ENCODE measurements around the gene UBAC2.
A peak's percentile ranks its signal among the peaks of the same experiment; 100 is the strongest.

UBAC2 gene

DNA sequence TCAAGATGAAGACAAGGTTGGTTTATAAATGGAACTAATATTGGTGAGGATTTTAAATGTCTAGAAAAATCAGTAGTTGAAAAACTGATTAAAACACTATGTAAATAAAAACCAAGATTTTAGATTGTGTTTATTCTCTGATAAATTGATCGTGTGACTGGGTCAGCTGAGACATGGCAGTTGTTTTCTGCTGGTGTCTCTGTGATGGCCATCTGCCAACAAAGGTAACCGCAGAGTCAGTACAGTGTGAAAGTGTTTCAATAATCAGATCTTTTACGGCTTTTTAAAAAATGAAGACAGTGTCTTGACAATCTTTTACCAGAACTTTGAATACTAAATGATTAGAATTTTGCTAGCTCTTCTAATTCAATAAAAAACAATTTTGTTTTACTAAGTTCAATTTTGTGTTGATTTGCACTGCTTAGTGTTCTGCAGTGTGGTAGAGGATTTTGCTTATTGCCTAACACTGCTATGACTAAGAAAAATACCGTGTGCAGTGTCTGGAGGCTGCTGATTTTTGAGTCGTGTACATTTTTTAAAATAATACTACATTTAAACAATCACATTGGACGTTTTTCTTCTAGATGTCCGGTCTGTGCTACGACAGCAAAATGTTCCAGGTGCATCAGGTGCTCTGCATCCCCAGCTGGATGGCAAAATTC, 139.2 kb downstream of the UBAC2 start:
- H3K4me3 ChIP-seq (ENCODE audit: low read depth, low read length): no peak overlapping the region
- TF ChIP-seq, protein P1, sequence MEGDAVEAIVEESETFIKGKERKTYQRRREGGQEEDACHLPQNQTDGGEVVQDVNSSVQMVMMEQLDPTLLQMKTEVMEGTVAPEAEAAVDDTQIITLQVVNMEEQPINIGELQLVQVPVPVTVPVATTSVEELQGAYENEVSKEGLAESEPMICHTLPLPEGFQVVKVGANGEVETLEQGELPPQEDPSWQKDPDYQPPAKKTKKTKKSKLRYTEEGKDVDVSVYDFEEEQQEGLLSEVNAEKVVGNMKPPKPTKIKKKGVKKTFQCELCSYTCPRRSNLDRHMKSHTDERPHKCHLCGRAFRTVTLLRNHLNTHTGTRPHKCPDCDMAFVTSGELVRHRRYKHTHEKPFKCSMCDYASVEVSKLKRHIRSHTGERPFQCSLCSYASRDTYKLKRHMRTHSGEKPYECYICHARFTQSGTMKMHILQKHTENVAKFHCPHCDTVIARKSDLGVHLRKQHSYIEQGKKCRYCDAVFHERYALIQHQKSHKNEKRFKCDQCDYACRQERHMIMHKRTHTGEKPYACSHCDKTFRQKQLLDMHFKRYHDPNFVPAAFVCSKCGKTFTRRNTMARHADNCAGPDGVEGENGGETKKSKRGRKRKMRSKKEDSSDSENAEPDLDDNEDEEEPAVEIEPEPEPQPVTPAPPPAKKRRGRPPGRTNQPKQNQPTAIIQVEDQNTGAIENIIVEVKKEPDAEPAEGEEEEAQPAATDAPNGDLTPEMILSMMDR (conservative IDR thresholded peaks at IDR 0.05; ENCODE audit: low read depth, low read length): no peak
- DNase-seq (ENCODE audit: low read depth): peak; percentile 83

DNA sequence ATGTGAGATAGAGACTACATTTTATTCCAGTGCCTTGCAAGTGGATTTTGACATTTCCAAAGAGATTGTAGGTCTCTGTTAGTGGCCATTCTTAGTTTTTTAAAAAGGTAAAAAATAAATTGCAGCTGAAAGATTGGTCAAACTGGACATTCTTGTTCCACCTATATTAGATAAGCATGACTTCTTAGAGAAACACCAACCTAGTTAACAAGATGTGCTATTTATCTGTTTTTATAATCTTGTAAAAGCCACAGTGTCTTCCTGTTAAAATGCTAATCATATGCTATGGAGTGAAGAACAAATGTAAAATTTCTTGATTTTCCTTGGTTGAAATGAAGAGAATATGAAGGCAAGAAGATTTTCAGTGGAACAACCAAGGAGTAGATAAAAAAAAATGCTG, 140.0 kb downstream of the UBAC2 start:
- TF ChIP-seq, protein P1 (conservative IDR thresholded peaks at IDR 0.05; ENCODE audit: low read depth, low read length): no peak
- DNase-seq (ENCODE audit: low read depth): no peak
- no peak overlapping the region for H3K4me3 ChIP-seq (ENCODE audit: low read depth, low read length)

DNA sequence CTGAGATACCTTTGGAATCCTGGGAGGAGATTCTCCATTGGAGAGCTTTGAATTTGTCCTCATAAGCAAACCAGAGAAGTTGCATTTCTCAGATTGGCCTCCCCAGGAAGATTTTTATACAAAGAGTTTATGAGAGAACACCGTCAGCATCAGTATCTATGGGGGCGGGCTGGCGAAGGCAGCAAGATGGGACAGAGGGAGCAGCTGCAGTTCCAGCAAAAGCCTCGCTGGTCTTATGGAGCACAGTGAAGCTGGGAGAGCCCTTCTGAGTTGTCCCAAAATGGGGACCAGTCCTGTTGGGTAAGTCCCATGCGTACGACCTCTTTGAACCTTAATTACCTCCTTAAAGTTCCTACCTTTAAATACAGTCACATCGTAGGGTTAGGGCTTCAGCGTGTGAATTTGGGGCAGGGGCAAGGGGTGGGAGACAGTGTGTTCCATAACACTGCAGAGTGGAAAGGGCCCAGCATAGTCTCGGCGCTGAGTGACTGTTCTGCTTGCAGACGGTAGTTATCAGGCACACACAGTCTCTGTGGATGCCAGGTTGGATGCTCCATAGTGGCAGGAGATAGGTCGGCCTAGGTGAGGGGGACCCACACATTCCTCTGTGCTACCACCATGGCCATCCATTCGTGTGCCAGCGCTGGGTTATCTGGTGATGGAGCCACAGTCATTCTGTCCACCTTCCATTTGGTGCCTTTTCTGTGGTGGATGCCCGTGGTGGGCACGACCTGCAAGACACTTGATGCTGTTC, 141.5 kb downstream of the UBAC2 start:
- H3K4me3 ChIP-seq (ENCODE audit: low read depth, low read length): no peak overlapping the region
- no peak for DNase-seq (ENCODE audit: low read depth)
- TF ChIP-seq, protein P1 (conservative IDR thresholded peaks at IDR 0.05; ENCODE audit: low read depth, low read length): no peak

DNA sequence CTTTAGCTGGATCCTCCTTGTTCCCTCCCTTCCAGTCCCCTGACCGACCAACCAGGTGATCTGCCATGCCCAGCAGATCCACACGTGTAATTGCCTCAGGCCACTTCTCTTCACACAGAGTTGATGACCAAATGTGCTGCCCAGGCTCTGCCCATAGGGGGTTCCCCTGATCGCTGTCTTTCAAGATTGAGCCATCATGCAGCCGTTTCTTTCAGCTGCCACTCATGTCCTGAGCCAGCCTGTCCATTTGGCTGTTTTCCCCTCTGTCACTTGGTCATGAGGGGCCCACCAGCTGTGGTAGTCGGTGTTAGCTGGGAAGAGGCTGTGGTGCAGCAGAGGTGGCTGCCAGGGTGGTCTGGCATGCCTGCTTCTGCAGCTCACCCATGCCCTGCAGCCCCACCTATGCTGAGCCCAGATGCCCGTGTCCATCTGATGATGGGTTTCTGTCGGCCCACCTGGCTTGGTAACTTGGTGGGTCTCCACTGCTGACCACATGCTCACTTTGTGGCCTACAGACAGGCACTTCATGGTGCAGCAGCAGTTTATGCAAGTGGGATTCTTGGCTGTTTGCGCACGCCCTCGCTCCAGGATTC, 142.2 kb downstream of the UBAC2 start:
- no peak for DNase-seq (ENCODE audit: low read depth)
- no peak overlapping the region for H3K4me3 ChIP-seq (ENCODE audit: low read depth, low read length)
- TF ChIP-seq, protein P1 (conservative IDR thresholded peaks at IDR 0.05; ENCODE audit: low read depth, low read length): no peak

DNA sequence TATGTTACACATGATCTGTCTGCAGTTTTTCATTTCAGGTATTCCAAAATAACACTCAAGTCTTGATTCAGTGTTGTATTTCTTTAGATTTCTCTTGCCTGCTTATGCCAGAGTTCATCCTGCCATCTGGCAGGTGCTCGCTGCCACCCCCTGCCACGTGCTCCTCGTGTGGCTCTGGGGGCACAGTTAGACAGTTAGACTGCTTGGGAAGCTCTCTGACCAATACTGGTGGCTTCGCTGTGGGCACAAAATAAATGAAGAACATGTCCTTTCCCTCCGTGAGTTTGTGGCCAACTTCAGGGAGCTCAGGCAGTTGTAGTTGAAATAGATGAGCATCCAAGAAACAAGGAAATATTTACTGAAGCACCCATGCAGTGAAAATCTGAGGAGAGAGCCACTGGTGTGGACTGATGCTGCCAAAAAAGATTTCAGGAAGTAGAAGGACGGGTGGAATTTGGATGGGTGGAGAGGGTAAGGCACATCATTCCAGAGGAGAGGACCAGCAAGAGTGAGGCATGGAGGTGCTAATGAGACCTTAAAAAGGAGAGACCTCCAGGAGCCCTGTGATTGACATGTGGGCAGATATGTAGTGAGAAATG, 144.1 kb downstream of the UBAC2 start:
- H3K4me3 ChIP-seq (ENCODE audit: low read depth, low read length): no peak overlapping the region
- no peak for DNase-seq (ENCODE audit: low read depth)
- TF ChIP-seq, protein P1 (conservative IDR thresholded peaks at IDR 0.05; ENCODE audit: low read depth, low read length): no peak

DNA sequence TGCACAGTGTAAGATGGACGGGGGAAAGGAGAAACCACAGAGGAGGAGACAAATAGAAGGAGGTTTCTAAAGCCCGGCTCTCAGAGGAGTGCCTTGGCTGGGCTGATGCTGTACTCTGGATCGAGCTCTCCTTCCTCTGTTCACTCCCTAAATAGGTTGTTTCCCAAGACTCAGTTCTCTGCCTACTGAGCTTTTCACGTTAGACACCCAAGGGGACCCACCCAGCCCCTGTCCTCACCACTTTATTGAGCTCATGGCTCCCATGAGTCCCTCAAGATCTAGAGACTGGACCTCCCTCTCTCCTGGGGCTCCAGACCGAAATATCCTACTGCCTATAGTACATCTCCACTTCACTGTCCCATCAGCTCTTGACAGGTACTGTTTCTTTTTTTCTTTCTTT, 144.7 kb downstream of the UBAC2 start:
- no peak overlapping the region for H3K4me3 ChIP-seq (ENCODE audit: low read depth, low read length)
- TF ChIP-seq, protein P1 (conservative IDR thresholded peaks at IDR 0.05; ENCODE audit: low read depth, low read length): no peak
- DNase-seq (ENCODE audit: low read depth): no peak
